NT2/D1 (cell line): ENCODE measurements around the gene COMT.

Source experiments
- DNase-seq: peaks from one replicate; pipeline ENCODE4 v3.0.0-alpha.2; 2011; ENCODE audit warnings: low read depth, low spot score
- H3K27me3 ChIP-seq: 2 replicates; pipeline ENCODE4 v1.6.0; 2011; ENCODE audit warnings: mild to moderate bottlenecking; ENCODE audit not compliant: insufficient read length, insufficient read depth
- H3K36me3 ChIP-seq: 2 replicates; pipeline ENCODE4 v1.6.1; 2011; ENCODE audit warnings: mild to moderate bottlenecking, low read length, mixed read lengths; ENCODE audit not compliant: insufficient read depth, insufficient read length
- H3K4me1 ChIP-seq: 2 replicates; pipeline ENCODE4 v1.5.1; 2011; ENCODE audit not compliant: insufficient read depth, insufficient read length
- H3K4me3 ChIP-seq: 2 replicates; pipeline ENCODE4 v1.5.1; 2011; ENCODE audit warnings: low read depth; ENCODE audit not compliant: insufficient read length
- H3K9ac ChIP-seq: 2 replicates; pipeline ENCODE4 v1.6.0; 2011; ENCODE audit warnings: low read depth; ENCODE audit not compliant: insufficient read length
- H3K9me3 ChIP-seq: 2 replicates; pipeline ENCODE4 v1.5.1; 2011; ENCODE audit warnings: mild to moderate bottlenecking, low read length; ENCODE audit not compliant: insufficient read depth
- SUZ12 ChIP-seq: IDR thresholded peaks from 2 replicates; pipeline ENCODE4 v1.6.1; 2011; ENCODE audit not compliant: insufficient read length, insufficient read depth; ENCODE audit errors: extremely low read depth
- YY1 ChIP-seq: IDR thresholded peaks from 2 replicates; pipeline ENCODE4 v1.6.1; 2011; ENCODE audit not compliant: insufficient read length, insufficient read depth
- ZNF274 ChIP-seq: IDR thresholded peaks from 2 replicates; pipeline ENCODE4 v1.6.1; 2011; ENCODE audit warnings: mild to moderate bottlenecking, low read depth, low read length

Gene COMT

GRCh38 chr22:19977296-19978243, 36.0 kb downstream of the COMT start:
- Histone ChIP-seq H3K27me3 (no peaks in the 10 kb centered on the region), H3K36me3 (peaks cover 60% of the 10 kb centered on the region), H3K9me3 (no peaks in the 10 kb centered on the region), H3K9ac (no peak overlapping the region), H3K4me1 (peaks cover 11% of the 10 kb centered on the region), H3K4me3 (no peak overlapping the region)
- no peak for DNase-seq
- no peak for TF ChIP-seq SUZ12
- TF ChIP-seq ZNF274, result no peak
- TF ChIP-seq YY1, result no peak

GRCh38 chr22:19978748-19979147, 37.2 kb downstream of the COMT start:
- H3K4me3 ChIP-seq, result no peak overlapping the region
- H3K9ac ChIP-seq, result no peak overlapping the region
- H3K36me3 ChIP-seq, result peaks cover 50% of the 10 kb centered on the region
- DNase-seq, result no peak
- no peak for TF ChIP-seq SUZ12
- TF ChIP-seq YY1, result no peak
- TF ChIP-seq ZNF274, result no peak
- H3K9me3 ChIP-seq, result no peaks in the 10 kb centered on the region
- H3K4me1 ChIP-seq, result peaks cover 11% of the 10 kb centered on the region
- H3K27me3 ChIP-seq, result no peaks in the 10 kb centered on the region

GRCh38 chr22:19979712-19980493, 38.3 kb downstream of the COMT start:
- H3K4me1 ChIP-seq, result peaks cover 9% of the 10 kb centered on the region
- TF ChIP-seq ZNF274 (no peak), SUZ12 (no peak), YY1 (no peak)
- no peaks in the 10 kb centered on the region for H3K9me3 ChIP-seq
- DNase-seq, result no peak
- H3K4me3 ChIP-seq, result no peak overlapping the region
- peaks cover 45% of the 10 kb centered on the region for H3K36me3 ChIP-seq
- no peaks in the 10 kb centered on the region for H3K27me3 ChIP-seq
- H3K9ac ChIP-seq, result no peak overlapping the region

- peaks cover under 1% of the 10 kb centered on the region for H3K4me1 ChIP-seq
- H3K9me3 ChIP-seq, result no peaks in the 10 kb centered on the region
- no peak overlapping the region for H3K9ac ChIP-seq
- H3K36me3 ChIP-seq, result peaks cover 45% of the 10 kb centered on the region
- TF ChIP-seq SUZ12 (no peak), YY1 (no peak)
- DNase-seq, result no peak
- H3K27me3 ChIP-seq, result no peaks in the 10 kb centered on the region
- no peak overlapping the region for H3K4me3 ChIP-seq
Measured at GRCh38 chr22:19980766-19981165, 39.2 kb downstream of the COMT start.

- H3K9me3 ChIP-seq, result no peaks in the 10 kb centered on the region
- H3K4me3 ChIP-seq, result no peak overlapping the region
- no peak for DNase-seq
- H3K27me3 ChIP-seq, result no peaks in the 10 kb centered on the region
- peaks cover 3% of the 10 kb centered on the region for H3K4me1 ChIP-seq
- peaks cover 45% of the 10 kb centered on the region for H3K36me3 ChIP-seq
- H3K9ac ChIP-seq, result no peak overlapping the region
- no peak for TF ChIP-seq ZNF274
- no peak for TF ChIP-seq SUZ12
- TF ChIP-seq YY1, result no peak
Measured at GRCh38 chr22:19981171-19981960, 39.8 kb downstream of the COMT start.

- TF ChIP-seq ZNF274 (no peak), SUZ12 (no peak), YY1 (no peak)
- Histone ChIP-seq H3K9me3 (no peaks in the 10 kb centered on the region), H3K9ac (no peak overlapping the region), H3K4me1 (peaks cover 3% of the 10 kb centered on the region), H3K36me3 (peaks cover 41% of the 10 kb centered on the region), H3K4me3 (no peak overlapping the region), H3K27me3 (no peaks in the 10 kb centered on the region)
- DNase-seq, result no peak
Measured at GRCh38 chr22:19981961-19982920, 40.7 kb downstream of the COMT start.
